Anterior cingulate cortex (tissue), 58 donors: Measurements from ENCODE around the gene MAP2.

ENCODE experiments used
- DNase-seq, 58 donors: peaks; one replicate each; lab custom pipeline; 2025; lab: John Stamatoyannopoulos, UW

Gene MAP2

GRCh38 chr2:209686448-209686847 lies 262.6 kb downstream of the MAP2 start:
- DNase-seq = no peak

- DNase-seq = no peak
Observed at GRCh38 chr2:209687323-209687969, 263.6 kb downstream of the MAP2 start.

GRCh38 chr2:209688385-209688784 lies 264.5 kb downstream of the MAP2 start:
- DNase-seq = no peak

GRCh38 chr2:209690029-209690754 lies 266.3 kb downstream of the MAP2 start:
- DNase-seq = no peak

- no peak for DNase-seq
Observed at GRCh38 chr2:209694748-209695147, 270.9 kb downstream of the MAP2 start.

GRCh38 chr2:209696836-209697711 lies 273.2 kb downstream of the MAP2 start:
- no peak for DNase-seq

GRCh38 chr2:209702775-209703174 lies 278.9 kb downstream of the MAP2 start:
- no peak for DNase-seq

GRCh38 chr2:209713219-209713618 lies 289.4 kb downstream of the MAP2 start:
- no peak for DNase-seq

GRCh38 chr2:209719034-209719433 lies 295.2 kb downstream of the MAP2 start:
- no peak for DNase-seq

GRCh38 chr2:209721497-209721896 lies 297.6 kb downstream of the MAP2 start:
- no peak for DNase-seq

GRCh38 chr2:209726311-209726710 lies 302.5 kb downstream of the MAP2 start:
- no peak for DNase-seq

- DNase-seq = no peak
Observed at GRCh38 chr2:209727077-209727476, 303.2 kb downstream of the MAP2 start.

GRCh38 chr2:209734805-209735204 lies 311.0 kb downstream of the MAP2 start:
- no peak for DNase-seq

- DNase-seq = no peak
Observed at GRCh38 chr2:209741953-209742352, 318.1 kb downstream of the MAP2 start.

- no peak for DNase-seq
Observed at GRCh38 chr2:209753020-209753419, 329.2 kb downstream of the MAP2 start.

- no peak for DNase-seq
Observed at GRCh38 chr2:209757163-209757562, 333.3 kb downstream of the MAP2 start.

GRCh38 chr2:209761566-209761965 lies 337.7 kb downstream of the MAP2 start:
- no peak for DNase-seq

GRCh38 chr2:209762563-209762962 lies 338.7 kb downstream of the MAP2 start:
- no peak for DNase-seq

- DNase-seq = no peak
Observed at GRCh38 chr2:209763106-209763505, 339.3 kb downstream of the MAP2 start.

- DNase-seq = no peak
Observed at GRCh38 chr2:209766613-209767012, 342.8 kb downstream of the MAP2 start.

- DNase-seq = no peak
Observed at GRCh38 chr2:209767316-209767715, 343.5 kb downstream of the MAP2 start.
